H1 (cell line): Measurements from ENCODE around the gene BPIFB3. TPM values are rescaled to one million over a fixed set of nuclear protein-coding genes. Genes with fewer than 3 reads are reported as not detected.

Experiments used
- CTCF ChIA-PET: fragments of 300-600 bp; sonication (Branson Sonifier 250); formaldehyde crosslinking; loops from one replicate; lab custom pipeline; 2021; ENCODE audit not compliant: partially characterized antibody; lab: Charles Lee
- POLR2A ChIA-PET: fragments of 300-600 bp; sonication (Branson Sonifier 250); formaldehyde crosslinking; loops from one replicate; lab custom pipeline; 2021; ENCODE audit warnings: inconsistent platforms; ENCODE audit not compliant: partially characterized antibody; lab: Charles Lee
- DNase-seq, 2 experiments: peaks; one replicate each; pipeline versions ENCODE4 v3.0.0 to v3.0.0-alpha.2; 2010 to 2022; ENCODE audit warnings: low spot score in 2 of 2, low read depth in 1 of 2, mixed read lengths in 1 of 2
- FAIRE-seq: peaks from 2 replicates; lab custom pipeline; 2011; peaks lifted over from hg19 to GRCh38; lab: Jason Lieb, UNC
- H2AFZ ChIP-seq: 2 replicates; pipeline ENCODE4 v1.8.1; 2012; ENCODE audit warnings: low read length, inconsistent platforms
- H2AK5ac ChIP-seq: 2 replicates; pipeline ENCODE4 v1.6.1; 2013; ENCODE audit warnings: low read depth, low read length
- H2BK120ac ChIP-seq: replicated peaks from 2 replicates; pipeline ENCODE3; 2013; ENCODE audit warnings: low read depth, low read length, inconsistent platforms
- H2BK12ac ChIP-seq: 2 replicates; pipeline ENCODE4 v1.6.1; 2013; ENCODE audit warnings: low read depth, low read length
- H2BK15ac ChIP-seq: 2 replicates; pipeline ENCODE4 v1.6.1; 2013; ENCODE audit warnings: low read length
- H2BK20ac ChIP-seq: 2 replicates; pipeline ENCODE4 v1.6.1; 2013; ENCODE audit warnings: low read length
- H2BK5ac ChIP-seq: 2 replicates; pipeline ENCODE4 v1.6.1; 2013; ENCODE audit warnings: low read depth, low read length
- H3K14ac ChIP-seq: 2 replicates; pipeline ENCODE4 v1.6.1; 2013; ENCODE audit warnings: inconsistent platforms; ENCODE audit not compliant: insufficient read length
- H3K18ac ChIP-seq: 2 replicates; pipeline ENCODE4 v1.6.1; 2013; ENCODE audit warnings: low read length; ENCODE audit errors: extremely low read depth
- H3K23ac ChIP-seq: 2 replicates; pipeline ENCODE4 v1.6.1; 2013; ENCODE audit warnings: inconsistent platforms; ENCODE audit not compliant: insufficient read length
- H3K23me2 ChIP-seq: 2 replicates; pipeline ENCODE4 v1.6.1; 2013; ENCODE audit warnings: low read depth, low read length
- H3K27ac ChIP-seq: 2 replicates; pipeline ENCODE4 v1.6.1; 2011; ENCODE audit warnings: low read depth, low read length, inconsistent platforms
- H3K27me3 ChIP-seq, 4 experiments: replicated peaks in 1 of 4; 1 replicate in 1 of 4; 2 replicates in 3 of 4; pipeline versions ENCODE4 v1.6.1 to v1.8.1; 2011 to 2013; ENCODE audit warnings: low read length in 3 of 4, mild to moderate bottlenecking in 3 of 4, inconsistent platforms in 2 of 4, mixed read lengths in 2 of 4, moderate library complexity in 1 of 4; ENCODE audit not compliant: control insufficient read depth in 3 of 4, insufficient read depth in 3 of 4; ENCODE audit errors: extremely low read depth in 1 of 4
- H3K36me3 ChIP-seq, 4 experiments: 2 replicates each; pipeline versions ENCODE4 v1.6.1 to v1.8.1; 2011 to 2013; ENCODE audit warnings: mild to moderate bottlenecking in 4 of 4, low read length in 3 of 4, moderate library complexity in 2 of 4, control low read depth in 1 of 4, inconsistent platforms in 1 of 4; ENCODE audit not compliant: insufficient read depth in 4 of 4, control insufficient read depth in 2 of 4
- H3K4ac ChIP-seq: replicated peaks from 2 replicates; pipeline ENCODE3; 2013; ENCODE audit warnings: low read length, low read depth, mixed read lengths, inconsistent platforms; ENCODE audit not compliant: insufficient read length
- H3K4me1 ChIP-seq, 4 experiments: replicated peaks in 1 of 4; 1 replicate in 1 of 4; 2 replicates in 3 of 4; pipeline versions ENCODE4 v1.6.1 to v1.8.1; 2011 to 2013; ENCODE audit warnings: low read length in 3 of 4, inconsistent platforms in 2 of 4, mixed read lengths in 1 of 4; ENCODE audit not compliant: insufficient read depth in 4 of 4, control insufficient read depth in 3 of 4
- H3K4me2 ChIP-seq, 2 experiments: 2 replicates each; pipeline versions ENCODE4 v1.6.1 to v1.8.1; 2011 to 2013; ENCODE audit warnings: low read depth in 2 of 2, low read length in 2 of 2, control low read depth in 1 of 2, inconsistent platforms in 1 of 2, mild to moderate bottlenecking in 1 of 2; ENCODE audit not compliant: insufficient read depth in 1 of 2
- H3K4me3 ChIP-seq, 4 experiments: fragments of 200-600, 300-600 bp in 1 of 4; sonication (generic), shearing (Covaris generic), sonication (Bioruptor Twin) in 1 of 4; 2 replicates each; pipeline versions ENCODE4 v1.5.1 to v1.8.1; 2011 to 2016; ENCODE audit warnings: low read length in 4 of 4, low read depth in 3 of 4, control low read depth in 2 of 4, inconsistent platforms in 2 of 4, mild to moderate bottlenecking in 2 of 4, mixed read lengths in 1 of 4, moderate library complexity in 1 of 4; ENCODE audit not compliant: insufficient read depth in 2 of 4; ENCODE audit errors: extremely low read depth in 1 of 4
- H3K56ac ChIP-seq: replicated peaks from 2 replicates; pipeline ENCODE3; 2013; ENCODE audit warnings: low read depth, mild to moderate bottlenecking, mixed read lengths, low read length, inconsistent platforms; ENCODE audit not compliant: insufficient read length
- H3K79me1 ChIP-seq: 2 replicates; pipeline ENCODE4 v1.6.1; 2013; ENCODE audit warnings: low read depth, low read length, control low read depth
- H3K79me2 ChIP-seq, 2 experiments: 2 replicates each; pipeline versions ENCODE4 v1.6.1 to v1.8.1; 2012 to 2013; ENCODE audit warnings: low read length in 2 of 2, mild to moderate bottlenecking in 2 of 2, inconsistent platforms in 1 of 2; ENCODE audit not compliant: insufficient read depth in 2 of 2, control insufficient read depth in 1 of 2
- H3K9ac ChIP-seq, 4 experiments: replicated peaks in 1 of 4; 1 replicate in 1 of 4; 2 replicates in 3 of 4; pipeline versions ENCODE4 v1.6.1 to v1.8.1; 2011 to 2013; ENCODE audit warnings: low read depth in 3 of 4, low read length in 3 of 4, control low read depth in 2 of 4, mild to moderate bottlenecking in 2 of 4, moderate library complexity in 2 of 4, inconsistent platforms in 1 of 4; ENCODE audit errors: extremely low read depth in 1 of 4
- H3K9me3 ChIP-seq, 2 experiments: 2 replicates each; pipeline versions ENCODE4 v1.6.1 to v1.8.1; 2012 to 2013; ENCODE audit warnings: mild to moderate bottlenecking in 2 of 2, moderate library complexity in 2 of 2, control low read depth in 1 of 2, inconsistent platforms in 1 of 2, low read depth in 1 of 2, low read length in 1 of 2, mixed read lengths in 1 of 2; ENCODE audit not compliant: insufficient read depth in 2 of 2
- H4K20me1 ChIP-seq, 2 experiments: replicated peaks in 1 of 2; 2 replicates each; pipeline versions ENCODE3 to v1.8.1; 2011 to 2013; ENCODE audit warnings: inconsistent platforms in 2 of 2, low read length in 2 of 2, mild to moderate bottlenecking in 1 of 2; ENCODE audit not compliant: insufficient read depth in 2 of 2, control insufficient read depth in 1 of 2
- H4K5ac ChIP-seq: 2 replicates; pipeline ENCODE4 v1.6.1; 2013; ENCODE audit warnings: low read length, low read depth, mixed read lengths, inconsistent platforms; ENCODE audit not compliant: insufficient read length
- H4K8ac ChIP-seq: 2 replicates; pipeline ENCODE4 v1.8.0; 2013; ENCODE audit warnings: mild to moderate bottlenecking, moderate library complexity, low read length, inconsistent platforms; ENCODE audit not compliant: insufficient read depth; ENCODE audit errors: extremely low read depth
- H4K91ac ChIP-seq: replicated peaks from 2 replicates; pipeline ENCODE3; 2013; ENCODE audit warnings: low read length, mixed read lengths, inconsistent platforms; ENCODE audit not compliant: insufficient read length
- POU5F1 ChIP-seq: IDR thresholded peaks from 2 replicates; pipeline ENCODE4 v1.6.1; 2011; ENCODE audit warnings: low read depth, mild to moderate bottlenecking, low read length, moderate library complexity
- WGBS, 2 experiments: shearing (Covaris generic) in 1 of 2; methylation state at CpG; one replicate each; pipeline versions ENCODE4 v1.1.6 to v1.1.7; 2013 to 2015; ENCODE audit warnings: low lambda C conversion rate in 2 of 2, mixed read lengths in 2 of 2, inconsistent platforms in 1 of 2, low coverage in 1 of 2, missing lambda C conversion rate in 1 of 2; ENCODE audit not compliant: insufficient replicate concordance in 2 of 2, insufficient coverage in 1 of 2, insufficient read length in 1 of 2; ENCODE audit errors: extremely low coverage in 1 of 2, missing lambda C conversion rate in 1 of 2; 5-methylcytosine and 5-hydroxymethylcytosine counted together
- polyA plus RNA-seq, 7 experiments: library from polyadenylated mRNA; depleted of rRNA in 3 of 7; stranded (reverse) in 5 of 7; unstranded in 2 of 7; fragments of >200 nt in 5 of 7; fragments of 200-250 nt in 2 of 7; gene quantifications; 1 replicate in 5 of 7; 2 replicates in 1 of 7; 4 replicates in 1 of 7; pipeline versions ENCODE4 v1.2.1 to v1.2.3, GENCODE V29; 2011 to 2013; ENCODE audit warnings: missing spikeins in 2 of 7, mixed read lengths in 2 of 7
- total RNA-seq: library from RNA; stranded (reverse); fragmentation: NEBNext Ultra II Directional; extraction: Animal tissue kit (Norgen Biotek cat#: 25700); gene quantifications from 2 replicates; pipeline ENCODE4 v1.2.1, GENCODE V29; 2021

BPIFB3 gene
- total and polyA plus RNA-seq, 2 of the 8 experiments (the other 6 are each of a cell fraction or from before 2014, with no cell fraction given) = not detected

GRCh38 chr20:33026072-33026778, 27.5 kb upstream of the BPIFB3 start:
- Histone ChIP-seq H3K56ac (no peak overlapping the region), H3K27ac (no peak overlapping the region), H3K4me1 (no peaks in the 10 kb centered on the region), H3K23ac (no peak overlapping the region), H4K20me1 (peaks cover 0 to 5% of the 10 kb centered on the region in 2 experiments), H4K91ac (no peak overlapping the region), H4K8ac (no peak overlapping the region), H3K4me2 (no peak overlapping the region), H3K9ac (no peak overlapping the region), H3K4ac (no peak overlapping the region), H2BK120ac (no peak overlapping the region), H2AK5ac (no peak overlapping the region), H3K18ac (no peak overlapping the region), H3K23me2 (peaks cover 8% of the 10 kb centered on the region; the same call in 1 of the 2 replicates), H3K79me2 (no peaks in the 10 kb centered on the region), H2BK15ac (no peak overlapping the region), H3K9me3 (no peaks in the 10 kb centered on the region), H2BK5ac (no peak overlapping the region), H3K4me3 (no peak overlapping the region), H2AFZ (no peak overlapping the region), H3K27me3 (no peaks in the 10 kb centered on the region), H2BK20ac (no peak overlapping the region), H3K14ac (no peak overlapping the region), H3K36me3 (no peaks in the 10 kb centered on the region), H4K5ac (no peak overlapping the region), H3K79me1 (no peaks in the 10 kb centered on the region), H2BK12ac (no peak overlapping the region)
- FAIRE-seq = no peak
- CTCF ChIA-PET = interaction anchor here (0.6 to 1.4 kb wide), 4 partner anchors 22 to 1216 kb away, joined by 3 to 5 read pairs (median 3); partner anchors contain the start of gene SUN5
- DNase-seq = no peak
- TF ChIP-seq POU5F1 = no peak
- 79% methylated on average over 5 of the region's 5 CpGs; no CpG with 5 or more reads in 1 of the 2 experiments for WGBS, 2 experiments
- POLR2A ChIA-PET = no interaction called here
